Fibroblast of the aortic adventitia (primary cell): ENCODE measurements around the gene PYGM. TPM values are rescaled to one million over a fixed set of nuclear protein-coding genes. Genes with fewer than 3 reads are reported as not detected.

Source experiments
- DNase-seq: peaks from one replicate; pipeline ENCODE4 v3.0.0-alpha.2; 2010; ENCODE audit warnings: low read depth
- H3K4me3 ChIP-seq: 2 replicates; pipeline ENCODE4 v1.5.1; 2011; ENCODE audit warnings: low read depth, mild to moderate bottlenecking, control low read depth, low read length, moderate library complexity
- CTCF ChIP-seq: IDR thresholded peaks from 2 replicates; pipeline ENCODE4 v1.5.1; 2011; ENCODE audit warnings: mild to moderate bottlenecking, low read length, control low read depth, inconsistent platforms; ENCODE audit not compliant: insufficient read depth
- total RNA-seq: library from RNA; depleted of rRNA; stranded (reverse); fragments of >200 nt; gene quantifications from 2 replicates; pipeline ENCODE4 v1.2.3, GENCODE V29; 2012; ENCODE audit warnings: low replicate concordance

The PYGM gene
- total RNA-seq, 1 donor: 0.63 TPM

- DNase-seq: no peak
- no peak overlapping the region for H3K4me3 ChIP-seq
- no peak for TF ChIP-seq CTCF
Observed at GRCh38 chr11:64796757-64797541, 37.2 kb upstream of the PYGM start.

GRCh38 chr11:64796047-64796756 lies 36.4 kb upstream of the PYGM start:
- DNase-seq: no peak
- no peak overlapping the region for H3K4me3 ChIP-seq
- TF ChIP-seq CTCF: no peak

GRCh38 chr11:64794526-64794925 lies 34.8 kb upstream of the PYGM start:
- no peak for TF ChIP-seq CTCF
- no peak overlapping the region for H3K4me3 ChIP-seq
- no peak for DNase-seq

- DNase-seq: no peak
- TF ChIP-seq CTCF: no peak
- no peak overlapping the region for H3K4me3 ChIP-seq
Observed at GRCh38 chr11:64793271-64794160, 33.7 kb upstream of the PYGM start.

GRCh38 chr11:64792482-64792881 lies 32.7 kb upstream of the PYGM start:
- DNase-seq: no peak

More at GRCh38 chr11:64792482-64792881, 32.7 kb upstream of the PYGM start:
- no peak for TF ChIP-seq CTCF
- H3K4me3 ChIP-seq: no peak overlapping the region
